Suprapubic skin (tissue), 4 donors: ENCODE data around the gene OSTF1.

Experiments
- EP300 ChIP-seq: sonication (generic); formaldehyde crosslinking; IDR thresholded peaks from one replicate; pipeline ENCODE4 v1.6.1; 2017; ENCODE audit warnings: antibody characterized with exemption
- POLR2AphosphoS5 ChIP-seq, 3 donors: sonication (generic); formaldehyde crosslinking; IDR thresholded peaks; one replicate each; pipeline ENCODE4 v1.6.1; 2017; ENCODE audit warnings: antibody characterized with exemption in 3 of 3
- TF ChIP-seq, protein P1 (sequence below), 2 donors: fragments of 200-600 bp in 1 of 2; fragments of 450-650 bp in 1 of 2; sonication (generic) in 1 of 2; IDR thresholded peaks; one replicate each; pipeline ENCODE4 v1.5.1; 2016 to 2019; ENCODE audit warnings: antibody characterized with exemption in 2 of 2, mild to moderate bottlenecking in 1 of 2, moderate library complexity in 1 of 2

DNA sequence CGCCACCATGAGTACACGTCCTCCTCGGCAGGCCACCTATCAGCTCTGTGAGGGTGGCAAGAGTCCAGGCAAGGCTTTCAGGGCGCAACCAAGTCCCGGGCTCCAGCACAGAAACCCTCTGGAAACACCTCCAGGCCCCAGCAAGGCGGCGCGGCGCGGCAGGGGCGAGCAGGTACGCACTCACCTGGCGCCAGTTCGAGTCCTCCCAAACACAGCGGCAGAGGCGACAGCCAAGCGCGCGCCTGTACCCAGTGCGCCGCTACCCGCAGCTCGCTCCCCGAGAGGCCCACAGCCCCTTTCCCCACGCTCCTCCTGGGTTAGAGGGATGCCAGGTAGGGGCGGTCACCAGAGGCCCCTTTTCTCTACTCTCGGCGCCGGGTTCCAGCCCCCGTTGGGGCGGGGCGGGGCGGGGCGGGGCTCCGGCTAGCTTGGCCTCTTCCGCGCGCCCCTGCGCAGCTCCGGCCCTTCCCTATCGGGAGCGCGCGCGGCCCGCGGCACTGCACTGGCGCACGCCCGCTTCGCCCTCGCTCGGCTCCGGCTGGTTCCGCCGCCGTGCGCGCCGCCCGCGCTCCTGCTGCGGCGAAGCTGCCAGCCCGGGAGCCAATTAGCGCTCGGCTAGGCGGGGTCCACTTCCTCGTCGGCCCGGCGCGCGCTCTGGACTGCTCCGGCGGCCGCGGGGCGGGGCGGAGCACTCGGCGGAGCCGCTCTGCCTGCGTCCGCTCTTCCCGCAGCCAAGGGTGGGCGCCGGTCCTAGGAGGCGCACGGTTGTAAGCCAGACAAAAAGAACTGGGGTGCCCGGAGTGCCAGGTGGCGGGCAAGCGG lies at the start of gene OSTF1, which contains the start of gene NMRK1:
- TF ChIP-seq, protein P1, sequence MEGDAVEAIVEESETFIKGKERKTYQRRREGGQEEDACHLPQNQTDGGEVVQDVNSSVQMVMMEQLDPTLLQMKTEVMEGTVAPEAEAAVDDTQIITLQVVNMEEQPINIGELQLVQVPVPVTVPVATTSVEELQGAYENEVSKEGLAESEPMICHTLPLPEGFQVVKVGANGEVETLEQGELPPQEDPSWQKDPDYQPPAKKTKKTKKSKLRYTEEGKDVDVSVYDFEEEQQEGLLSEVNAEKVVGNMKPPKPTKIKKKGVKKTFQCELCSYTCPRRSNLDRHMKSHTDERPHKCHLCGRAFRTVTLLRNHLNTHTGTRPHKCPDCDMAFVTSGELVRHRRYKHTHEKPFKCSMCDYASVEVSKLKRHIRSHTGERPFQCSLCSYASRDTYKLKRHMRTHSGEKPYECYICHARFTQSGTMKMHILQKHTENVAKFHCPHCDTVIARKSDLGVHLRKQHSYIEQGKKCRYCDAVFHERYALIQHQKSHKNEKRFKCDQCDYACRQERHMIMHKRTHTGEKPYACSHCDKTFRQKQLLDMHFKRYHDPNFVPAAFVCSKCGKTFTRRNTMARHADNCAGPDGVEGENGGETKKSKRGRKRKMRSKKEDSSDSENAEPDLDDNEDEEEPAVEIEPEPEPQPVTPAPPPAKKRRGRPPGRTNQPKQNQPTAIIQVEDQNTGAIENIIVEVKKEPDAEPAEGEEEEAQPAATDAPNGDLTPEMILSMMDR (IDR thresholded peaks at IDR 0.05), result no peak
- no peak for TF ChIP-seq EP300
- TF ChIP-seq POLR2AphosphoS5 (IDR thresholded peaks at IDR 0.05), result peak; percentile 55 to 92 (median 77)
